K562 (cell line): Measurements from ENCODE around the gene MITF. TPM values are rescaled to one million over a fixed set of nuclear protein-coding genes. Genes with fewer than 3 reads are reported as not detected.

Source experiments
- ATAC-seq: fragments of 200-7000 bp; cut with Tn5 transposase; 3 replicates; pipeline ENCODE4 v1.9.1; 2020; ENCODE audit warnings: moderate library complexity
- BruUV-seq: library from RNA; stranded (reverse); fragments of 400-500 nt; replicated peaks from 2 replicates; lab custom pipeline; 2021; lab: Mats Ljungman, UMichigan
- CTCF ChIA-PET: fragments of 300-600 bp; formaldehyde crosslinking; extraction: SDS; loops from one replicate; lab custom pipeline; 2021; ENCODE audit warnings: low intra/inter-chr PET ratio; lab: Yijun Ruan, JAX
- POLR2A ChIA-PET: fragments of 300-600, 350-650 bp; sonication (Branson Sonifier 250); formaldehyde crosslinking; extraction: SDS; loops from one replicate; lab custom pipeline; 2021; ENCODE audit warnings: antibody characterized with exemption, inconsistent platforms; lab: Yijun Ruan, JAX
- DNase-seq, 4 experiments: peaks; one replicate each; pipeline versions ENCODE4 v3.0.0 to v3.0.0-alpha.2; 2011 to 2018; ENCODE audit warnings: low spot score in 3 of 4, mixed read lengths in 3 of 4; ENCODE audit errors: extremely low read depth in 1 of 4
- FAIRE-seq: peaks from 2 replicates; lab custom pipeline; 2011; peaks lifted over from hg19 to GRCh38; lab: Jason Lieb, UNC
- H2AFZ ChIP-seq: 2 replicates; pipeline ENCODE4 v1.6.0; 2011; ENCODE audit warnings: low read depth, low read length, control low read depth, inconsistent platforms
- H3K27ac ChIP-seq: fragments of 200-600 bp; 3 replicates; pipeline ENCODE4 v1.8.0; 2011; ENCODE audit warnings: low read depth, mild to moderate bottlenecking, control low read depth, inconsistent platforms, low read length, moderate library complexity, mixed read lengths; ENCODE audit errors: extremely low read depth
- H3K27me3 ChIP-seq, 2 experiments: fragments of 300-600 bp in 1 of 2; 2 replicates in 1 of 2; 3 replicates in 1 of 2; pipeline versions ENCODE4 v1.6.0 to v1.8.0; 2011; ENCODE audit warnings: inconsistent platforms in 2 of 2, low read length in 2 of 2, mild to moderate bottlenecking in 1 of 2, mixed read lengths in 1 of 2, moderate library complexity in 1 of 2; ENCODE audit not compliant: control insufficient read depth in 2 of 2, insufficient read depth in 2 of 2
- H3K36me3 ChIP-seq: fragments of 300-600 bp; 3 replicates; pipeline ENCODE4 v1.8.0; 2011; ENCODE audit warnings: mild to moderate bottlenecking, low read length, inconsistent platforms; ENCODE audit not compliant: control insufficient read depth, insufficient read depth
- H3K4me1 ChIP-seq, 2 experiments: fragments of 200-600 bp in 1 of 2; replicated peaks in 1 of 2; 2 replicates in 1 of 2; 3 replicates in 1 of 2; pipeline versions ENCODE4 v1.5.1 to v1.8.0; 2011; ENCODE audit warnings: inconsistent platforms in 2 of 2, low read length in 2 of 2, mild to moderate bottlenecking in 1 of 2, mixed read lengths in 1 of 2, moderate library complexity in 1 of 2; ENCODE audit not compliant: control insufficient read depth in 2 of 2, insufficient read depth in 2 of 2
- H3K4me2 ChIP-seq: 2 replicates; pipeline ENCODE4 v1.6.1; 2011; ENCODE audit warnings: low read length, control low read depth, inconsistent platforms, mixed read lengths; ENCODE audit not compliant: insufficient read depth
- H3K4me3 ChIP-seq: fragments of 200-600 bp; sonication (generic), shearing (Covaris generic); 2 replicates; pipeline ENCODE4 v1.5.1; 2016; ENCODE audit warnings: control low read depth, inconsistent platforms
- H3K79me2 ChIP-seq: fragments of 200-600 bp; 3 replicates; pipeline ENCODE4 v1.8.0; 2011; ENCODE audit warnings: low read length, inconsistent platforms; ENCODE audit not compliant: control insufficient read depth, insufficient read depth
- H3K9ac ChIP-seq, 2 experiments: 2 replicates each; pipeline versions ENCODE4 v1.6.0 to v1.6.1; 2011; ENCODE audit warnings: low read depth in 2 of 2, low read length in 2 of 2, control low read depth in 1 of 2, inconsistent platforms in 1 of 2, mild to moderate bottlenecking in 1 of 2, mixed read lengths in 1 of 2; ENCODE audit not compliant: insufficient read depth in 1 of 2
- H3K9me1 ChIP-seq: one replicate; pipeline ENCODE4 v1.6.0; 2011; ENCODE audit warnings: inconsistent platforms, mild to moderate bottlenecking, low read length, moderate library complexity; ENCODE audit not compliant: control insufficient read depth, insufficient read depth
- H3K9me3 ChIP-seq: replicated peaks from 2 replicates; pipeline ENCODE4 v1.5.1; 2011; ENCODE audit warnings: low read depth, low read length, inconsistent platforms; ENCODE audit not compliant: control insufficient read depth, insufficient read depth
- H4K20me1 ChIP-seq: replicated peaks from 2 replicates; pipeline ENCODE4 v1.6.1; 2011; ENCODE audit warnings: low read length, inconsistent platforms, mixed read lengths; ENCODE audit not compliant: control insufficient read depth, insufficient read depth
- ATF3 ChIP-seq, 2 experiments: fragments of 450-650 bp in 1 of 2; sonication (generic) in 1 of 2; formaldehyde crosslinking in 1 of 2; IDR thresholded peaks in 1 of 2; conservative IDR thresholded peaks in 1 of 2; 2 replicates each; pipeline versions ENCODE4 v1.6.1 to v1.8.1; 2016 to 2023; ENCODE audit warnings: mild to moderate bottlenecking in 2 of 2, moderate library complexity in 2 of 2, inconsistent platforms in 1 of 2, missing genetic modification reagents in 1 of 2
- ATF7 ChIP-seq: fragments of 450-650 bp; IDR thresholded peaks from 2 replicates; pipeline ENCODE4 v1.7.1; 2014; ENCODE audit warnings: mild to moderate bottlenecking, moderate library complexity
- CREM ChIP-seq: IDR thresholded peaks from 2 replicates; pipeline ENCODE4 v1.6.1; 2014; ENCODE audit warnings: antibody characterized with exemption, low read depth
- FOSL1 ChIP-seq: fragments of 200-800 bp; sonication (Bioruptor generic); conservative IDR thresholded peaks from 2 replicates; pipeline ENCODE4 v1.6.1; 2016; ENCODE audit warnings: missing genetic modification characterization, missing compliant biosample characterization
- MAFF ChIP-seq: IDR thresholded peaks from 2 replicates; pipeline ENCODE4 v1.6.1; 2012; ENCODE audit warnings: low read length, improper control_type of control experiment
- MAFG ChIP-seq: fragments of 450-650 bp; conservative IDR thresholded peaks from 2 replicates; pipeline ENCODE4 v1.6.1; 2016; ENCODE audit warnings: missing genetic modification characterization, missing compliant biosample characterization
- NFE2 ChIP-seq: IDR thresholded peaks from 2 replicates; pipeline ENCODE4 v1.6.1; 2014; ENCODE audit warnings: antibody characterized with exemption, low read depth
- NFE2L1 ChIP-seq: fragments of 450-650 bp; IDR thresholded peaks from 2 replicates; pipeline ENCODE4 v1.6.1; 2016; ENCODE audit warnings: missing genetic modification characterization, low read depth, mild to moderate bottlenecking, missing compliant biosample characterization, moderate library complexity, borderline replicate concordance
- TRIM25 ChIP-seq: fragments of 450-650 bp; IDR thresholded peaks from 2 replicates; pipeline ENCODE4 v1.7.0; 2016; ENCODE audit warnings: borderline replicate concordance
- ZFP36 ChIP-seq: fragments of 150-350 bp; IDR thresholded peaks from 2 replicates; pipeline ENCODE4 v1.6.1; 2018; ENCODE audit warnings: low read length, low read depth; ENCODE audit not compliant: partially characterized antibody
- ZKSCAN1 ChIP-seq: fragments of 150-350 bp; IDR thresholded peaks from 2 replicates; pipeline ENCODE4 v1.6.1; 2016; ENCODE audit warnings: low read depth, low read length
- ZNF384 ChIP-seq: IDR thresholded peaks from 2 replicates; pipeline ENCODE4 v1.6.1; 2012; ENCODE audit warnings: low read depth, low read length, improper control_type of control experiment
- ZSCAN29 ChIP-seq: fragments of 450-650 bp; IDR thresholded peaks from 2 replicates; pipeline ENCODE4 v1.6.1; 2017
- WGBS: fragments of 100-300 bp; shearing (Covaris generic); methylation state at CpG from one replicate; pipeline ENCODE4 v1.1.6; 2016; ENCODE audit warnings: low coverage, mixed read lengths; ENCODE audit not compliant: insufficient coverage; ENCODE audit errors: missing lambda C conversion rate; 5-methylcytosine and 5-hydroxymethylcytosine counted together
- in situ Hi-C: fragments of 300-500 bp; cut with MboI; formaldehyde crosslinking; loops from 4 replicates; pipeline ENCODE4 v1.15.0; 2018; ENCODE audit warnings: inconsistent platforms, mixed read lengths
- intact Hi-C: fragments of 100-400 bp; cut with micrococcal nuclease; formaldehyde crosslinking; loops from 2 replicates; pipeline ENCODE4 v1.14.2; 2022
- polyA plus RNA-seq, 8 experiments: library from polyadenylated mRNA; depleted of rRNA in 4 of 8; stranded (reverse) in 5 of 8; unstranded in 3 of 8; fragments of >200 nt; fragmentation: Nextera tagmentation in 2 of 8; fragmentation: Illumina TruSeq in 1 of 8; extraction: Ambion mirVana in 2 of 8; extraction: Trizol in 1 of 8; gene quantifications; 2 replicates each; pipeline versions ENCODE4 v1.2.1 to v1.2.3, GENCODE V29; 2011 to 2014; ENCODE audit warnings: inconsistent platforms in 1 of 8, missing spikeins in 1 of 8
- total RNA-seq, 7 experiments: library from RNA; depleted of rRNA in 6 of 7; stranded (reverse); fragments of >200 nt in 6 of 7; fragmentation: Illumina TruSeq in 2 of 7; extraction: Trizol in 2 of 7; gene quantifications; 2 replicates each; pipeline versions ENCODE4 v1.2.1 to v1.2.3, GENCODE V29; 2011 to 2021; ENCODE audit warnings: low replicate concordance in 1 of 7
- TF ChIP-seq, protein P1 (sequence below): fragments of 250-450 bp; sonication (Bioruptor Pico); IDR thresholded peaks from 2 replicates; pipeline ENCODE4 v1.9.0; 2021; ENCODE audit warnings: mild to moderate bottlenecking, inconsistent platforms
- TF ChIP-seq, protein P2 (sequence below): fragments of 450-650 bp; formaldehyde crosslinking; IDR thresholded peaks from 2 replicates; pipeline ENCODE4 v1.4.0; 2022; ENCODE audit warnings: missing genetic modification characterization

The MITF gene
- total and polyA plus RNA-seq, 9 of the 15 experiments (the other 6 are each of a cell fraction or from before 2014, with no cell fraction given), result 5.6 to 14.9 (median 11.1) TPM

DNA sequence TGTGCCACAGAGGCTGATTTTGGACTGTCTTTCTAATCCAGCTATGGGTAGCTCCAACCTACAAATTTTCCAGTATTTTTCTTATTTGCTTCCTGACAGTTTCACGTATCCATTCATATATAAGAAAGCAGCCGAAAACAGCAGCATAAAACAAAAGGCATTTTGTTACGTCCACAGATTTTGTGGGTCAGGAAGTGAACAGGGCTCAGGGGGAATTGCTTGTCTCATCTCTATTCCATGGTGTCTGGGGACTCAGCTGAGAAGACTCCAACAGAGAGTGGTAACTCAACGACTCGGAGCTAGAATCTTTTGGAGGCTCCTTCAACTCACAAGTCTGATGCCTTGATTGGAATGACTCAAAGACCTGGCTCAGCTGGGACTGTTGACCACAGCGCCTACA, 248.6 kb downstream of the MITF start (continued):
- TF ChIP-seq, protein P1, sequence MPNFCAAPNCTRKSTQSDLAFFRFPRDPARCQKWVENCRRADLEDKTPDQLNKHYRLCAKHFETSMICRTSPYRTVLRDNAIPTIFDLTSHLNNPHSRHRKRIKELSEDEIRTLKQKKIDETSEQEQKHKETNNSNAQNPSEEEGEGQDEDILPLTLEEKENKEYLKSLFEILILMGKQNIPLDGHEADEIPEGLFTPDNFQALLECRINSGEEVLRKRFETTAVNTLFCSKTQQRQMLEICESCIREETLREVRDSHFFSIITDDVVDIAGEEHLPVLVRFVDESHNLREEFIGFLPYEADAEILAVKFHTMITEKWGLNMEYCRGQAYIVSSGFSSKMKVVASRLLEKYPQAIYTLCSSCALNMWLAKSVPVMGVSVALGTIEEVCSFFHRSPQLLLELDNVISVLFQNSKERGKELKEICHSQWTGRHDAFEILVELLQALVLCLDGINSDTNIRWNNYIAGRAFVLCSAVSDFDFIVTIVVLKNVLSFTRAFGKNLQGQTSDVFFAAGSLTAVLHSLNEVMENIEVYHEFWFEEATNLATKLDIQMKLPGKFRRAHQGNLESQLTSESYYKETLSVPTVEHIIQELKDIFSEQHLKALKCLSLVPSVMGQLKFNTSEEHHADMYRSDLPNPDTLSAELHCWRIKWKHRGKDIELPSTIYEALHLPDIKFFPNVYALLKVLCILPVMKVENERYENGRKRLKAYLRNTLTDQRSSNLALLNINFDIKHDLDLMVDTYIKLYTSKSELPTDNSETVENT, result no peak
- TF ChIP-seq ATF7, result no peak
- TF ChIP-seq, protein P2, sequence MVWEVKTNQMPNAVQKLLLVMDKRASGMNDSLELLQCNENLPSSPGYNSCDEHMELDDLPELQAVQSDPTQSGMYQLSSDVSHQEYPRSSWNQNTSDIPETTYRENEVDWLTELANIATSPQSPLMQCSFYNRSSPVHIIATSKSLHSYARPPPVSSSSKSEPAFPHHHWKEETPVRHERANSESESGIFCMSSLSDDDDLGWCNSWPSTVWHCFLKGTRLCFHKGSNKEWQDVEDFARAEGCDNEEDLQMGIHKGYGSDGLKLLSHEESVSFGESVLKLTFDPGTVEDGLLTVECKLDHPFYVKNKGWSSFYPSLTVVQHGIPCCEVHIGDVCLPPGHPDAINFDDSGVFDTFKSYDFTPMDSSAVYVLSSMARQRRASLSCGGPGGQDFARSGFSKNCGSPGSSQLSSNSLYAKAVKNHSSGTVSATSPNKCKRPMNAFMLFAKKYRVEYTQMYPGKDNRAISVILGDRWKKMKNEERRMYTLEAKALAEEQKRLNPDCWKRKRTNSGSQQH, result no peak

GRCh38 chr3:69993757-69994156, 254.5 kb downstream of the MITF start:
- FAIRE-seq (no peak), ATAC-seq (peak; percentile 84), DNase-seq (peak in 3 of 4 experiments; percentile 8 to 20 (median 11))
- Histone ChIP-seq H3K9me3 (no peaks in the 10 kb centered on the region), H3K9me1 (no peaks in the 10 kb centered on the region), H3K36me3 (no peaks in the 10 kb centered on the region), H4K20me1 (no peaks in the 10 kb centered on the region), H3K79me2 (no peaks in the 10 kb centered on the region), H3K9ac (no peak overlapping the region), H3K27me3 (no peaks in the 10 kb centered on the region), H3K4me3 (no peak overlapping the region), H3K4me1 (peaks cover 0 to 7% of the 10 kb centered on the region in 2 experiments; a peak in 2 of 5 replicates), H3K4me2 (peak overlapping the region; percentile 3; the same call in 1 of the 2 replicates), H2AFZ (peak overlapping the region; percentile 62), H3K27ac (peak overlapping the region; percentile 26; the same call in 1 of the 3 replicates)
- 6% methylated on average over 4 of the region's 4 CpGs for WGBS
- ChIA-PET CTCF (no interaction called here), POLR2A (no interaction called here)
- intact Hi-C loops (loop anchor here (2.0 kb wide), 1 partner anchor 305 kb away; no protein-coding TSS in a partner anchor), in situ Hi-C loops (no loop called here)
- BruUV-seq, result no TSS peak
- no peak for TF ChIP-seq ZSCAN29
- 0 out of 2 replicates have a peak, but pooled peaks have one; percentile 37 for TF ChIP-seq NFE2L1 (tag)
- no peak for TF ChIP-seq TRIM25
- peak; percentile 69 for TF ChIP-seq ATF3 (IDR thresholded peaks at IDR 0.05)
- 0 out of 2 replicates have a peak, but pooled peaks have one; percentile 31 for TF ChIP-seq ATF3 (CRISPR knock-in tag; conservative IDR thresholded peaks at IDR 0.05)
- no peak for TF ChIP-seq ZKSCAN1
- peak; percentile 22; the same call in 1 of the 2 replicates for TF ChIP-seq FOSL1 (tag)
- TF ChIP-seq NFE2, result peak; percentile 84
- TF ChIP-seq MAFG (tag), result peak; percentile 72
- no peak for TF ChIP-seq ZNF384
- TF ChIP-seq MAFF, result peak; percentile 58; the same call in 1 of the 2 replicates
- TF ChIP-seq ZFP36, result no peak
- TF ChIP-seq CREM, result peak; percentile 49
